ENCODE data around the gene ZGRF1. TPM values are rescaled to one million over a fixed set of nuclear protein-coding genes. Genes with fewer than 3 reads are reported as not detected.
"Not testable (repeated sequence)": the region's sequence is repeated elsewhere in the genome, so short reads cannot be mapped to it uniquely, and the experiment has no call there.

Gene ZGRF1
- total RNA-seq, 2 donors from 2014 or later: 5.1 to 6.5 TPM

GRCh38 chr4:112514647-112515197 lies 122.0 kb downstream of the ZGRF1 start:
- H3K9me3 ChIP-seq (ENCODE audit: control insufficient read depth, low read length, poor library complexity, severe bottlenecking): peaks cover 3% of the 10 kb centered on the region
- DNase-seq (no peak), ATAC-seq (no peak)
- Mint-ChIP-seq H3K36me3 (ENCODE audit: low read depth) (peaks cover 9% of the 10 kb centered on the region), H3K27ac (peak overlapping the region; percentile 84), H3K4me3 (peak overlapping the region; percentile 95), H3K4me1 (peaks cover 36% of the 10 kb centered on the region), H3K27me3 (peaks cover 91% of the 10 kb centered on the region)

- Mint-ChIP-seq H3K27me3 (peaks cover 91% of the 10 kb centered on the region), H3K4me1 (peaks cover 42% of the 10 kb centered on the region), H3K4me3 (peak overlapping the region; percentile 95), H3K36me3 (ENCODE audit: low read depth) (peaks cover 9% of the 10 kb centered on the region), H3K27ac (no peak overlapping the region)
- H3K9me3 ChIP-seq (ENCODE audit: control insufficient read depth, low read length, poor library complexity, severe bottlenecking): peaks cover 3% of the 10 kb centered on the region
- DNase-seq: no peak
- ATAC-seq: no peak
These were observed 122.6 kb downstream of the ZGRF1 start for GRCh38 chr4:112513971-112514646.

GRCh38 chr4:112511803-112512118 lies 124.9 kb downstream of the ZGRF1 start:
- ATAC-seq: no peak
- DNase-seq: no peak
- peaks cover 35% of the 10 kb centered on the region for H3K4me1 Mint-ChIP-seq
- no peak overlapping the region for H3K4me3 Mint-ChIP-seq
- H3K36me3 Mint-ChIP-seq (ENCODE audit: low read depth): peaks cover 6% of the 10 kb centered on the region
- no peak overlapping the region for H3K27ac Mint-ChIP-seq
- peaks cover 3% of the 10 kb centered on the region for H3K9me3 ChIP-seq (ENCODE audit: control insufficient read depth, low read length, poor library complexity, severe bottlenecking)
- peaks cover 87% of the 10 kb centered on the region for H3K27me3 Mint-ChIP-seq

GRCh38 chr4:112511093-112511802 lies 125.5 kb downstream of the ZGRF1 start:
- H3K4me3 Mint-ChIP-seq: no peak overlapping the region
- H3K27me3 Mint-ChIP-seq: peaks cover 87% of the 10 kb centered on the region
- H3K36me3 Mint-ChIP-seq (ENCODE audit: low read depth): peaks cover 6% of the 10 kb centered on the region
- ATAC-seq (no peak), DNase-seq (no peak)
- H3K4me1 Mint-ChIP-seq: peaks cover 31% of the 10 kb centered on the region
- H3K9me3 ChIP-seq (ENCODE audit: control insufficient read depth, low read length, poor library complexity, severe bottlenecking): peaks cover 3% of the 10 kb centered on the region
- H3K27ac Mint-ChIP-seq: no peak overlapping the region

- DNase-seq: no peak
- H3K4me3 Mint-ChIP-seq: peak overlapping the region; percentile 49
- H3K4me1 Mint-ChIP-seq: peaks cover 27% of the 10 kb centered on the region
- H3K27ac Mint-ChIP-seq: no peak overlapping the region
- ATAC-seq: peak; percentile 39
- H3K27me3 Mint-ChIP-seq: peaks cover 87% of the 10 kb centered on the region
- peaks cover 6% of the 10 kb centered on the region for H3K36me3 Mint-ChIP-seq (ENCODE audit: low read depth)
- peaks cover 3% of the 10 kb centered on the region for H3K9me3 ChIP-seq (ENCODE audit: control insufficient read depth, low read length, poor library complexity, severe bottlenecking)
These were observed 126.2 kb downstream of the ZGRF1 start for GRCh38 chr4:112510291-112511092.

GRCh38 chr4:112509243-112510141 lies 127.2 kb downstream of the ZGRF1 start:
- Mint-ChIP-seq H3K4me3 (peak overlapping the region; percentile 69), H3K36me3 (ENCODE audit: low read depth) (peaks cover 4% of the 10 kb centered on the region), H3K4me1 (peaks cover 23% of the 10 kb centered on the region), H3K27ac (no peak overlapping the region), H3K27me3 (peaks cover 86% of the 10 kb centered on the region)
- no peak for ATAC-seq
- peaks cover 3% of the 10 kb centered on the region for H3K9me3 ChIP-seq (ENCODE audit: control insufficient read depth, low read length, poor library complexity, severe bottlenecking)
- DNase-seq: no peak

- no peak for ATAC-seq
- no peak overlapping the region for H3K4me3 Mint-ChIP-seq
- H3K9me3 ChIP-seq (ENCODE audit: control insufficient read depth, low read length, poor library complexity, severe bottlenecking): peaks cover 3% of the 10 kb centered on the region
These were observed 128.4 kb downstream of the ZGRF1 start for GRCh38 chr4:112508356-112508755.

GRCh38 chr4:112504807-112505206 lies 131.9 kb downstream of the ZGRF1 start:
- Mint-ChIP-seq H3K36me3 (ENCODE audit: low read depth) (no peaks in the 10 kb centered on the region), H3K27me3 (peaks cover 67% of the 10 kb centered on the region), H3K4me1 (peaks cover 12% of the 10 kb centered on the region), H3K4me3 (no peak overlapping the region), H3K27ac (no peak overlapping the region)
- ATAC-seq: no peak
- no peak for DNase-seq
- H3K9me3 ChIP-seq (ENCODE audit: control insufficient read depth, low read length, poor library complexity, severe bottlenecking): no peaks in the 10 kb centered on the region

More at GRCh38 chr4:112508356-112508755, 128.4 kb downstream of the ZGRF1 start:
- peaks cover 81% of the 10 kb centered on the region for H3K27me3 Mint-ChIP-seq
- peaks cover 4% of the 10 kb centered on the region for H3K36me3 Mint-ChIP-seq (ENCODE audit: low read depth)
- DNase-seq: no peak
- H3K4me1 Mint-ChIP-seq: peaks cover 16% of the 10 kb centered on the region
- no peak overlapping the region for H3K27ac Mint-ChIP-seq

GRCh38 chr4:112502871-112503270 lies 133.8 kb downstream of the ZGRF1 start:
- H3K27me3 Mint-ChIP-seq: peaks cover 57% of the 10 kb centered on the region
- H3K4me1 Mint-ChIP-seq: no peaks in the 10 kb centered on the region

GRCh38 chr4:112492321-112492720 lies 144.4 kb downstream of the ZGRF1 start:
- Mint-ChIP-seq H3K4me1 (no peaks in the 10 kb centered on the region), H3K27me3 (peaks cover 10% of the 10 kb centered on the region), H3K4me3 (no peak overlapping the region), H3K27ac (no peak overlapping the region), H3K36me3 (ENCODE audit: low read depth) (no peaks in the 10 kb centered on the region)
- no peak for DNase-seq
- ATAC-seq: no peak
- no peaks in the 10 kb centered on the region for H3K9me3 ChIP-seq (ENCODE audit: control insufficient read depth, low read length, poor library complexity, severe bottlenecking)

More at GRCh38 chr4:112502871-112503270, 133.8 kb downstream of the ZGRF1 start:
- H3K27ac Mint-ChIP-seq: no peak overlapping the region
- H3K9me3 ChIP-seq (ENCODE audit: control insufficient read depth, low read length, poor library complexity, severe bottlenecking): no peaks in the 10 kb centered on the region
- H3K36me3 Mint-ChIP-seq (ENCODE audit: low read depth): no peaks in the 10 kb centered on the region
- no peak for ATAC-seq
- DNase-seq: no peak
- no peak overlapping the region for H3K4me3 Mint-ChIP-seq

- not testable (repeated sequence) for H3K9me3 ChIP-seq (ENCODE audit: control insufficient read depth, low read length, poor library complexity, severe bottlenecking); H3K27ac Mint-ChIP-seq; H3K36me3 Mint-ChIP-seq (ENCODE audit: low read depth); H3K4me3 Mint-ChIP-seq; ATAC-seq; H3K4me1 Mint-ChIP-seq; DNase-seq
- peaks cover 14% of the 10 kb centered on the region for H3K27me3 Mint-ChIP-seq
These were observed 145.9 kb downstream of the ZGRF1 start for GRCh38 chr4:112490808-112491207.
